Neuronal stem cell (in vitro differentiated cells): Measurements from ENCODE around the gene HS3ST3B1.

Experiments used
- DNase-seq: peaks from one replicate; pipeline ENCODE4 v3.0.0-alpha.2; 2013; ENCODE audit warnings: low spot score
- H2AFZ ChIP-seq: one replicate; pipeline ENCODE4 v1.6.1; 2013; ENCODE audit warnings: mild to moderate bottlenecking, low read length, inconsistent platforms
- H2AK5ac ChIP-seq: 2 replicates; pipeline ENCODE4 v1.6.1; 2013; ENCODE audit warnings: low read depth, mild to moderate bottlenecking, inconsistent platforms, low read length, moderate library complexity, mixed read lengths
- H2BK120ac ChIP-seq: 2 replicates; pipeline ENCODE4 v1.6.1; 2013; ENCODE audit warnings: low read depth, mild to moderate bottlenecking, inconsistent platforms, low read length, moderate library complexity, mixed read lengths
- H2BK12ac ChIP-seq: one replicate; pipeline ENCODE4 v1.6.1; 2013; ENCODE audit warnings: low read length, inconsistent platforms
- H2BK15ac ChIP-seq: 2 replicates; pipeline ENCODE4 v1.6.1; 2013; ENCODE audit warnings: mild to moderate bottlenecking, low read length, inconsistent platforms, mixed read lengths
- H2BK5ac ChIP-seq: one replicate; pipeline ENCODE4 v1.6.1; 2013; ENCODE audit warnings: inconsistent platforms, mild to moderate bottlenecking, low read length, moderate library complexity
- H3K14ac ChIP-seq: one replicate; pipeline ENCODE4 v1.6.1; 2013; ENCODE audit warnings: low read length, inconsistent platforms
- H3K18ac ChIP-seq: 2 replicates; pipeline ENCODE4 v1.6.1; 2013; ENCODE audit warnings: low read length, inconsistent platforms
- H3K23ac ChIP-seq: 2 replicates; pipeline ENCODE4 v1.6.1; 2013; ENCODE audit warnings: low read depth, mild to moderate bottlenecking, mixed read lengths, low read length, inconsistent platforms; ENCODE audit not compliant: poor library complexity
- H3K27ac ChIP-seq: replicated peaks from 3 replicates; pipeline ENCODE4 v1.5.1; 2013; ENCODE audit warnings: low read length, inconsistent platforms
- H3K27me3 ChIP-seq, 3 experiments: 2 replicates each; pipeline ENCODE4 v1.6.1; 2013; ENCODE audit warnings: low read length in 3 of 3, mild to moderate bottlenecking in 2 of 3, inconsistent platforms in 1 of 3, low read depth in 1 of 3, mixed read lengths in 1 of 3, moderate library complexity in 1 of 3; ENCODE audit not compliant: control insufficient read depth in 3 of 3, insufficient read depth in 3 of 3
- H3K36me3 ChIP-seq, 2 donors: replicated peaks in 1 of 2; 2 replicates each; pipeline ENCODE4 v1.6.1; 2013; ENCODE audit warnings: low read length in 2 of 2; ENCODE audit not compliant: control insufficient read depth in 2 of 2, insufficient read depth in 2 of 2
- H3K4ac ChIP-seq: 2 replicates; pipeline ENCODE4 v1.6.1; 2013; ENCODE audit warnings: inconsistent platforms, mild to moderate bottlenecking, low read length, moderate library complexity
- H3K4me1 ChIP-seq, 2 donors: 1 replicate in 1 of 2; 2 replicates in 1 of 2; pipeline ENCODE4 v1.6.1; 2013; ENCODE audit warnings: low read length in 2 of 2, low read depth in 1 of 2; ENCODE audit not compliant: control insufficient read depth in 2 of 2, insufficient read depth in 1 of 2
- H3K4me2 ChIP-seq: one replicate; pipeline ENCODE4 v1.6.1; 2013; ENCODE audit warnings: mild to moderate bottlenecking, low read length, inconsistent platforms; ENCODE audit not compliant: insufficient read depth, poor library complexity, severe bottlenecking
- H3K4me3 ChIP-seq, 2 donors: 2 replicates each; pipeline ENCODE4 v1.5.1; 2013; ENCODE audit warnings: low read length in 2 of 2, mild to moderate bottlenecking in 2 of 2, inconsistent platforms in 1 of 2, moderate library complexity in 1 of 2
- H3K79me1 ChIP-seq: one replicate; pipeline ENCODE4 v1.6.1; 2013; ENCODE audit warnings: low read depth, mild to moderate bottlenecking, inconsistent platforms, low read length, moderate library complexity
- H3K9ac ChIP-seq: one replicate; pipeline ENCODE4 v1.6.1; 2013; ENCODE audit warnings: mild to moderate bottlenecking, low read depth, low read length, inconsistent platforms; ENCODE audit not compliant: poor library complexity
- H3K9me3 ChIP-seq, 2 donors: replicated peaks in 1 of 2; 2 replicates each; pipeline versions ENCODE3 to v1.6.1; 2013; ENCODE audit warnings: low read length in 2 of 2, mild to moderate bottlenecking in 2 of 2, inconsistent platforms in 1 of 2, low read depth in 1 of 2, mixed read lengths in 1 of 2, moderate library complexity in 1 of 2; ENCODE audit not compliant: control insufficient read depth in 2 of 2, insufficient read depth in 1 of 2
- H4K8ac ChIP-seq: one replicate; pipeline ENCODE4 v1.6.1; 2013; ENCODE audit warnings: low read depth, mild to moderate bottlenecking, inconsistent platforms, low read length, moderate library complexity
- H4K91ac ChIP-seq: one replicate; pipeline ENCODE4 v1.6.1; 2013; ENCODE audit warnings: low read length, low read depth, mild to moderate bottlenecking, inconsistent platforms; ENCODE audit not compliant: poor library complexity
- WGBS, 2 donors: extraction: QIAGEN DNeasy Blood & Tissue Kit; methylation state at CpG; one replicate each; pipeline ENCODE4 v1.1.7; 2013; ENCODE audit warnings: missing lambda C conversion rate in 2 of 2, mixed read lengths in 1 of 2; ENCODE audit not compliant: insufficient read length in 2 of 2, insufficient replicate concordance in 1 of 2; ENCODE audit errors: extremely low coverage in 2 of 2; 5-methylcytosine and 5-hydroxymethylcytosine counted together

HS3ST3B1 gene

GRCh38 chr17:14311186-14311705, 10.4 kb downstream of the HS3ST3B1 start:
- Histone ChIP-seq H2BK5ac (no peak overlapping the region), H3K27me3 (no peaks in the 10 kb centered on the region), H4K8ac (no peak overlapping the region), H2BK12ac (no peak overlapping the region), H2BK15ac (no peak overlapping the region), H3K4me2 (no peak overlapping the region), H3K4me3 (no peak overlapping the region), H2BK120ac (no peak overlapping the region), H3K18ac (no peak overlapping the region), H3K79me1 (peaks cover 12% of the 10 kb centered on the region), H3K4me1 (peaks cover 17 to 21% of the 10 kb centered on the region in 2 donors), H2AK5ac (no peak overlapping the region), H4K91ac (no peak overlapping the region), H3K9ac (no peak overlapping the region), H3K23ac (no peak overlapping the region), H3K4ac (no peak overlapping the region), H3K36me3 (peaks cover 14 to 84% of the 10 kb centered on the region in 2 donors), H3K14ac (no peak overlapping the region), H3K9me3 (peaks cover 2 to 59% of the 10 kb centered on the region in 2 donors), H2AFZ (no peak overlapping the region), H3K27ac (no peak overlapping the region)
- no peak for DNase-seq
- no CpG with 5 or more reads among the region's 10 CpGs for WGBS, 2 donors

- no peak overlapping the region for H3K27ac ChIP-seq
- H2BK15ac ChIP-seq, result no peak overlapping the region
- no CpG with 5 or more reads among the region's 7 CpGs for WGBS, 2 donors
These were observed 11.1 kb downstream of the HS3ST3B1 start for GRCh38 chr17:14311981-14312380.

GRCh38 chr17:14312522-14312921, 11.6 kb downstream of the HS3ST3B1 start:
- Histone ChIP-seq H4K8ac (no peak overlapping the region), H3K36me3 (peaks cover 14 to 89% of the 10 kb centered on the region in 2 donors)
- no CpG with 5 or more reads among the region's 3 CpGs for WGBS, 2 donors

More at GRCh38 chr17:14311981-14312380, 11.1 kb downstream of the HS3ST3B1 start:
- Histone ChIP-seq H3K4ac (no peak overlapping the region), H3K18ac (no peak overlapping the region), H3K79me1 (peaks cover 12% of the 10 kb centered on the region), H3K23ac (no peak overlapping the region), H4K8ac (no peak overlapping the region), H3K4me1 (peaks cover 18 to 27% of the 10 kb centered on the region in 2 donors), H3K4me2 (no peak overlapping the region), H3K36me3 (peaks cover 14 to 88% of the 10 kb centered on the region in 2 donors), H2AFZ (no peak overlapping the region), H3K9ac (no peak overlapping the region), H2BK5ac (no peak overlapping the region), H2AK5ac (no peak overlapping the region), H3K14ac (no peak overlapping the region), H4K91ac (no peak overlapping the region), H3K4me3 (no peak overlapping the region), H2BK12ac (no peak overlapping the region), H3K9me3 (peaks cover 2 to 59% of the 10 kb centered on the region in 2 donors), H3K27me3 (no peaks in the 10 kb centered on the region), H2BK120ac (no peak overlapping the region)
- DNase-seq, result no peak

DNA sequence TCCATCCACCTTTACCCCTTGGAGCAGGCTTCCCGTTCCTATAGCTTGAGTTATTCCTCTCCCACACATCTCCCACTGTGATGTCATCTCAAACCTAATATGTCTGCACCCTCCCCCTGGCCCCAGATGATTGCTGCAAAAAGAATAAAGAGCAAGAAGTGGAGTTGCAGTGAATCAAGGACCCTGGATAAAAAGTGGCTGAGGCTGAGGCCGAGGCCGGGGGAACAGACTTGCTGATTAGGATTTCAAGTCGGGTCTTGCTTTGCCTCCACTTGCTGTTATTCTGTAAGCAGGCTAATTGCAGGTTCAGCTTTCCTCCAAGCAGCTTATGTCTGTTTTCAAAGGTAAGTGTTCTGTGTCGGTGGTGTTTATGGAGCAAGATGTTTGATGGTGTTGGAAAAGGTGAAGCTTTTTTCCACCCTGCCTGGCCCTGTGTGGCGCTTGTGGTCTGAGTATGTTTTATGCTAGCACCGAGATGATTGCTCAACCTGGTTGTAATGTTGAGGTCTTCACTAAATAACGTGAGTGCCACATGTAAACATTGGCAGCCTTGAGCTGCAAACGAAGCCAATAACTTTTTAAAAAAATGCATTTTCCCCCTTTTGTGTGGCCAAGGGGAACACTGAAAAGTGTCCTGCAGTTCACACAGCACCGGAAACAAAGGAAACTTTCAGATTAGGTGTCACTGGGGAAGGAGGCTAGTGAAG, 15.4 kb downstream of the HS3ST3B1 start:
- H3K9ac ChIP-seq, result no peak overlapping the region
- no peak for DNase-seq
- WGBS, 2 donors, result no CpG with 5 or more reads among the region's 10 CpGs
- H3K18ac ChIP-seq, result no peak overlapping the region
- no peak overlapping the region for H2BK15ac ChIP-seq
- no peak overlapping the region for H2BK120ac ChIP-seq
- peaks cover 2 to 42% of the 10 kb centered on the region in 2 donors for H3K9me3 ChIP-seq
- H3K4ac ChIP-seq, result no peak overlapping the region
- H3K27me3 ChIP-seq, result no peaks in the 10 kb centered on the region
- no peak overlapping the region for H2BK12ac ChIP-seq
- peak overlapping the region; percentile 61 for H3K27ac ChIP-seq
- H3K79me1 ChIP-seq, result peaks cover 9% of the 10 kb centered on the region
- no peak overlapping the region for H2BK5ac ChIP-seq
- H3K14ac ChIP-seq, result no peak overlapping the region
- peaks cover 32 to 39% of the 10 kb centered on the region in 2 donors for H3K4me1 ChIP-seq
- H4K8ac ChIP-seq, result no peak overlapping the region
- no peak overlapping the region for H3K23ac ChIP-seq
- no peak overlapping the region for H2AK5ac ChIP-seq
- H3K36me3 ChIP-seq, result peaks cover 12 to 92% of the 10 kb centered on the region in 2 donors
- H3K4me3 ChIP-seq, result no peak overlapping the region
- H3K4me2 ChIP-seq, result no peak overlapping the region
- no peak overlapping the region for H4K91ac ChIP-seq
- H2AFZ ChIP-seq, result no peak overlapping the region

More at GRCh38 chr17:14312522-14312921, 11.6 kb downstream of the HS3ST3B1 start:
- Histone ChIP-seq H3K14ac (no peak overlapping the region), H3K4me1 (peaks cover 22 to 31% of the 10 kb centered on the region in 2 donors), H2AK5ac (peak overlapping the region; percentile 43), H3K27ac (no peak overlapping the region), H3K79me1 (peaks cover 12% of the 10 kb centered on the region), H2AFZ (no peak overlapping the region), H2BK120ac (no peak overlapping the region), H3K4me2 (no peak overlapping the region), H2BK5ac (no peak overlapping the region), H2BK12ac (peak overlapping the region; percentile 25), H3K27me3 (no peaks in the 10 kb centered on the region), H3K23ac (no peak overlapping the region), H3K9me3 (peaks cover 2 to 59% of the 10 kb centered on the region in 2 donors), H3K4me3 (peak overlapping the region in 1 of 2 donors; percentile 19), H2BK15ac (no peak overlapping the region), H4K91ac (no peak overlapping the region), H3K18ac (peak overlapping the region; percentile 7), H3K4ac (peak overlapping the region; percentile 13), H3K9ac (peak overlapping the region; percentile 60)
- no peak for DNase-seq
